Esophagus squamous epithelium (tissue), 5 donors: ENCODE measurements around the gene EHD2. TPM values are rescaled to one million over a fixed set of nuclear protein-coding genes. Genes with fewer than 3 reads are reported as not detected.
"Not testable (repeated sequence)": the region's sequence is repeated elsewhere in the genome, so short reads cannot be mapped to it uniquely, and the experiment has no call there.

Source experiments
- DNase-seq: peaks from one replicate; lab custom pipeline; 2025; lab: John Stamatoyannopoulos, UW
- H3K27ac ChIP-seq, 4 donors: fragments of 200-600 bp; sonication (generic); one replicate each; pipeline ENCODE4 v1.5.1; 2016 to 2019; ENCODE audit warnings: mild to moderate bottlenecking in 1 of 4
- H3K27me3 ChIP-seq, 4 donors: fragments of 200-600 bp; sonication (generic); 1 replicate in 3 of 4; 2 replicates in 1 of 4; pipeline versions ENCODE4 v1.5.1 to v1.6.0; 2017 to 2021; ENCODE audit warnings: antibody characterized with exemption in 1 of 4
- H3K36me3 ChIP-seq, 3 donors: fragments of 200-600 bp; sonication (generic); one replicate each; pipeline ENCODE4 v1.5.1; 2016 to 2019
- H3K4me1 ChIP-seq, 3 donors: fragments of 200-600 bp; sonication (generic); one replicate each; pipeline ENCODE4 v1.5.1; 2017 to 2019
- H3K4me3 ChIP-seq, 4 donors: fragments of 200-600 bp; sonication (generic); 1 replicate in 3 of 4; 2 replicates in 1 of 4; pipeline ENCODE4 v1.5.1; 2016 to 2019; ENCODE audit warnings: mild to moderate bottlenecking in 2 of 4, moderate library complexity in 1 of 4
- H3K9me3 ChIP-seq, 3 donors: fragments of 200-600 bp; sonication (generic); one replicate each; pipeline ENCODE4 v1.5.1; 2016 to 2019
- POLR2A ChIP-seq, 4 donors: fragments of 450-650 bp; IDR thresholded peaks; one replicate each; pipeline ENCODE4 v1.6.1; 2017; ENCODE audit warnings: antibody characterized with exemption in 4 of 4, mild to moderate bottlenecking in 4 of 4, moderate library complexity in 3 of 4
- WGBS, 2 donors: methylation state at CpG; one replicate each; pipeline ENCODE4 v1.1.5; 2018; 5-methylcytosine and 5-hydroxymethylcytosine counted together
- intact Hi-C: fragments of 100-400 bp; cut with DNase I; formaldehyde crosslinking; loops from one replicate; pipeline ENCODE4 v1.15.0; 2022
- total RNA-seq, 4 donors: library from RNA; depleted of rRNA; stranded (reverse); fragments of >200 nt; gene quantifications; one replicate each; pipeline ENCODE4 v1.1.0, GENCODE V29; 2016
- TF ChIP-seq, protein P1 (sequence below), 6 experiments: fragments of 450-650 bp in 4 of 6; fragments of 200-600 bp in 2 of 6; sonication (generic) in 2 of 6; IDR thresholded peaks; one replicate each; pipeline ENCODE4 v1.5.1; 2016 to 2019; ENCODE audit warnings: antibody characterized with exemption in 6 of 6, mild to moderate bottlenecking in 4 of 6, moderate library complexity in 4 of 6
- donor health status: DM: yes; HTN: yes; CAD: no.

The EHD2 gene
- total RNA-seq, 4 donors from 2014 or later = 34.8 to 50.7 (median 39.2) TPM

DNA sequence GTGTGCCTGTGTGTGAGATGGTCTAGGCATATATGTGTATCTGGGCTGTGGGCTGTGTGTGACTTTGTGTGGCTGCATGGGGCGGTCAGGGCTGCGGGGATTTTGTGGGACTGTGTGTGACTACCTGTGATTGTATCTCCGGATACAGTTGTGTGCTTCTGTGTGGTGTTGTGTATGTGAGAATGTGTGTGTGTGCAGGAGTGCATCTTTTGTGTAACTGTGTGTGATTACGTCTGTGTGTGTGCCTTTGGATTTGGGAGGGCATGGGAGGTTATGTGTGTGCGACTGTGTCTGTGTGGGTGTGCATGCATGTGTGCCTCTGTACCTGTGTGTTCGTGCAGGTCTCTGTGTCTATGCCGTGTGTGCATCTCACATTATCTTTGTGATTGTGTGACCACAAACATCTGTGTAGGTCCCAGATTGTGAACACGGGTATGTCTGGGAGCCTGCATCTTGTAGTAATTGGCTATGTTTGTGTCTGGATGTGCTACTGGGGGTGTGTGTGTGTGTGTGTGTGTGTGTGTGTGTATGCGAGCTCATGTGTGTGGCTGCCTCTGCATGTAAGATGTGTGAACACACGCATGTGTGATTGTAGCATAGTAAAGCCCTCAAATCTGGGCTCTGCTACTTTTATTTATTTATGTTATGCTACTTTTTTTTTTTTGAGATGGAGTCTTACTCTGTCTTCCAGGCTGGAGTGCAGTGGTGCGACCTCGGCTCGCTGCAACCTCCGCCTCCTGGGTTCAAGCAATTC lies 7.6 kb downstream of the EHD2 start:
- Histone ChIP-seq H3K36me3 (peaks cover 0 to 39% (median 12%) of the 10 kb centered on the region in 3 donors), H3K4me3 (peak overlapping the region in 2 of 4 donors; percentile 34 to 55), H3K4me1 (peaks cover 32 to 98% (median 76%) of the 10 kb centered on the region in 3 donors), H3K27ac (peak overlapping the region; percentile 88 to 94 (median 92)), H3K9me3 (no peaks in the 10 kb centered on the region), H3K27me3 (no peaks in the 10 kb centered on the region)
- WGBS, 2 donors = 74 to 79% methylated on average over 10 to 14 of the region's 14 CpGs
- no peak for TF ChIP-seq POLR2A (IDR thresholded peaks at IDR 0.05)
- TF ChIP-seq, protein P1, sequence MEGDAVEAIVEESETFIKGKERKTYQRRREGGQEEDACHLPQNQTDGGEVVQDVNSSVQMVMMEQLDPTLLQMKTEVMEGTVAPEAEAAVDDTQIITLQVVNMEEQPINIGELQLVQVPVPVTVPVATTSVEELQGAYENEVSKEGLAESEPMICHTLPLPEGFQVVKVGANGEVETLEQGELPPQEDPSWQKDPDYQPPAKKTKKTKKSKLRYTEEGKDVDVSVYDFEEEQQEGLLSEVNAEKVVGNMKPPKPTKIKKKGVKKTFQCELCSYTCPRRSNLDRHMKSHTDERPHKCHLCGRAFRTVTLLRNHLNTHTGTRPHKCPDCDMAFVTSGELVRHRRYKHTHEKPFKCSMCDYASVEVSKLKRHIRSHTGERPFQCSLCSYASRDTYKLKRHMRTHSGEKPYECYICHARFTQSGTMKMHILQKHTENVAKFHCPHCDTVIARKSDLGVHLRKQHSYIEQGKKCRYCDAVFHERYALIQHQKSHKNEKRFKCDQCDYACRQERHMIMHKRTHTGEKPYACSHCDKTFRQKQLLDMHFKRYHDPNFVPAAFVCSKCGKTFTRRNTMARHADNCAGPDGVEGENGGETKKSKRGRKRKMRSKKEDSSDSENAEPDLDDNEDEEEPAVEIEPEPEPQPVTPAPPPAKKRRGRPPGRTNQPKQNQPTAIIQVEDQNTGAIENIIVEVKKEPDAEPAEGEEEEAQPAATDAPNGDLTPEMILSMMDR (IDR thresholded peaks at IDR 0.05) = no peak
- intact Hi-C loops = no loop called here
- no peak for DNase-seq

DNA sequence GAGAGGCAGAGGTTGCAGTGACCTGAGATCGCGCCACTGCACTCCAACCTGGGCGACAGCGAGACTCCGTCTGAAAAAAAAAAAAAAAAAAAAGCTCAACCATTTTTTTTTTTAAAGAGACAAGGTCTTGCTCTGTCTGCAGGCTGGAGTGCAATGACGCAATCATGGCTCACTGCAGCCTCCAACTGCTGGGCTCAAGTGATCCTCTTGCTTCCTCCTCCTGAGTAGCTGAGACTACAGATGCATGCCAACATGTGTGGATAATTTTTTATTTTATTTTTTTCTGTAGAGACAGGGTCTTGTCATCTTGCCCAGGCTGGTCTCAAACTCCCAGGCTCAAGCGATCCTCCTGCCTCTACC lies 10.3 kb downstream of the EHD2 start:
- intact Hi-C loops = no loop called here
- 15 to 22% methylated on average over 7 of the region's 7 CpGs for WGBS, 2 donors
- H3K27me3 ChIP-seq = no peaks in the 10 kb centered on the region
- peak overlapping the region in 3 of 4 donors; percentile 13 to 60 (median 32) for H3K4me3 ChIP-seq
- H3K27ac ChIP-seq = peak overlapping the region; percentile 75 to 92 (median 86)
- H3K9me3 ChIP-seq = no peaks in the 10 kb centered on the region
- peaks cover 37 to 98% (median 73%) of the 10 kb centered on the region in 3 donors for H3K4me1 ChIP-seq
- TF ChIP-seq POLR2A (IDR thresholded peaks at IDR 0.05) = no peak
- TF ChIP-seq, protein P1 (IDR thresholded peaks at IDR 0.05) = no peak
- H3K36me3 ChIP-seq = peaks cover 0 to 46% (median 7%) of the 10 kb centered on the region in 3 donors
- DNase-seq = no peak

DNA sequence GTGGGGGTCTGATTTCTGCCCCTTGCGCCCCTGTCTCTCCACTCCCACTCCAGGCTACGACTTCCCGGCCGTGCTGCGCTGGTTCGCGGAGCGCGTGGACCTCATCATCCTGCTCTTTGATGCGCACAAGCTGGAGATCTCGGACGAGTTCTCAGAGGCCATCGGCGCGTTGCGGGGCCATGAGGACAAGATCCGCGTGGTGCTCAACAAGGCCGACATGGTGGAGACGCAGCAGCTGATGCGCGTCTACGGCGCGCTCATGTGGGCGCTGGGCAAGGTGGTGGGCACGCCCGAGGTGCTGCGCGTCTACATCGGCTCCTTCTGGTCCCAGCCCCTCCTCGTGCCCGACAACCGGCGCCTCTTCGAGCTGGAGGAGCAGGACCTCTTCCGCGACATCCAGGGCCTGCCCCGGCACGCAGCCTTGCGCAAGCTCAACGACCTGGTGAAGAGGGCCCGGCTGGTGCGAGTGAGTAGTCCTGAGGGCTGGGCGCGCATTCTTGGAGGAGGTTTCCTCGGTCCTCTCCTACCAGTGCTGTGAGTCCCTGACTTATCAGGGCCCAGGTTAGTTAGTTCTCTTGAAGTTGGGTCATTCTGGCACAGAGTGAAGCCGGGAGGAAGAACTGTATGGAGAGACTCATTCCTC lies 12.7 kb downstream of the EHD2 start:
- no peaks in the 10 kb centered on the region for H3K9me3 ChIP-seq

DNA sequence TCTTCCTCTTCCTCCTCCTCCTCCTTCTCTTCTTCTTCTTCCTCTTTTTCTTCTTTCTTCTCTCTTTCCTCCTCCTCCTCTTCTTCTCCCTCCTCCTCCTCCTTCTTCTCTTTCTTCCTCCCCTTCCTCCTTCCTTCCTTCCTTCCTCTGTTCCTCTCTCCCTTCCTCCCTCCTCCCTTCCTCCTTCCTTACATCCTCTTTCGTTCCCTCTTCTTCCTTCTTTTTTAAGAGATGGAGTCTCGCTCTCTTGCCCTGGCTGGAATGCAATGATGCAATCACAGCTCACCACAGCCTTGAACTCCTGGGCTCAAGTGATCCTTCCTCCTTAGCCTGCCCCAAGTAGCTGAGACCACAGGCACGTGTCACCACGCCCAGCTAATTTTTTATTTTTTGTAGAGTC lies 13.2 kb downstream of the EHD2 start:
- intact Hi-C loops = no loop called here
- peaks cover 38 to 91% (median 71%) of the 10 kb centered on the region in 3 donors for H3K4me1 ChIP-seq
- TF ChIP-seq POLR2A (IDR thresholded peaks at IDR 0.05) = no peak
- TF ChIP-seq, protein P1 (IDR thresholded peaks at IDR 0.05) = no peak
- H3K9me3 ChIP-seq = no peaks in the 10 kb centered on the region
- H3K27me3 ChIP-seq = no peaks in the 10 kb centered on the region
- H3K36me3 ChIP-seq = peaks cover 0 to 57% (median 7%) of the 10 kb centered on the region in 3 donors
- H3K4me3 ChIP-seq = no peak overlapping the region
- WGBS, 2 donors = 44 to 51% methylated on average over 4 of the region's 4 CpGs
- peak overlapping the region; percentile 78 to 93 (median 86) for H3K27ac ChIP-seq
- no peak for DNase-seq

More for the DNA sequence above, 12.7 kb downstream of the EHD2 start:
- Histone ChIP-seq H3K27me3 (no peaks in the 10 kb centered on the region), H3K36me3 (peaks cover 0 to 53% (median 7%) of the 10 kb centered on the region in 3 donors), H3K4me3 (peak overlapping the region in 1 of 4 donors; percentile 18), H3K27ac (peak overlapping the region; percentile 78 to 93 (median 86)), H3K4me1 (peaks cover 38 to 97% (median 71%) of the 10 kb centered on the region in 3 donors)
- TF ChIP-seq POLR2A (IDR thresholded peaks at IDR 0.05) = peak in 1 of 4 donors; percentile 7
- TF ChIP-seq, protein P1 (IDR thresholded peaks at IDR 0.05) = no peak
- DNase-seq = no peak
- WGBS, 2 donors = 54 to 74% methylated on average over 29 to 30 of the region's 48 CpGs
- intact Hi-C loops = no loop called here

DNA sequence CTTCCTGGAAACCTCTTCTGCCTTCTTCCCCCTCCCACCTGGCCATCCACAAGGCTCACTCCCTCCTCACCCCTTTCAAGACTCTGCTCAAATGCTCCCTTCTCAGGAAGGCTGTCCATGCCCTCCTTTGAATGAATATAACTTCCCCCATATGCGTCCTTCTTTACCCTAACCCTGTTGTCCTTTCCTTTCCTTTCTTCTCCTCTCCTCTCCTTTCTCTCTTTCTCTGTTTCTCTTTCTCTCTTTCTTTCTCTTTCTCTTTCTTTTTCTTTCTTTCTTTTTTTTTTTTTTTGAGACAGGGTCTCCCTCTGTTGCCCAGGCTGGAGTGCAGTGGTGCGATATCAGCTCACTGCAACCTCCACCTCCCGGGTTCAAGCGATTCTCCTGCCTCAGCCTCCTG lies 15.1 kb downstream of the EHD2 start:
- H3K27ac ChIP-seq = peak overlapping the region; percentile 75 to 93 (median 92)
- peaks cover 32 to 76% (median 57%) of the 10 kb centered on the region in 3 donors for H3K4me1 ChIP-seq
- H3K27me3 ChIP-seq, H3K9me3 ChIP-seq, H3K4me3 ChIP-seq, intact Hi-C loops, DNase-seq: not testable (repeated sequence)
- 80 to 88% methylated on average over 4 of the region's 4 CpGs for WGBS, 2 donors
- peaks cover 0 to 67% (median 7%) of the 10 kb centered on the region in 3 donors for H3K36me3 ChIP-seq
